ENCODE data around the gene PET117. TPM values are rescaled to one million over a fixed set of nuclear protein-coding genes. Genes with fewer than 3 reads are reported as not detected.

Gene PET117
- total RNA-seq, 1 experiment from 2014 or later = 25.0 TPM

GRCh38 chr20:18103497-18103896 is 34.2 kb upstream of the PET117 start:
- no peaks in the 10 kb centered on the region for H3K27me3 Mint-ChIP-seq (ENCODE audit: low read depth)
- Histone ChIP-seq H3T11ph (ENCODE audit: low read length) (no peak overlapping the region), H3K23me2 (ENCODE audit: insufficient read length, low read depth, low read length, poor library complexity, severe bottlenecking) (no peaks in the 10 kb centered on the region), H3K23ac (ENCODE audit: insufficient read length, low read depth, low read length) (no peak overlapping the region), H2BK20ac (ENCODE audit: low read depth, low read length, poor library complexity, severe bottlenecking) (no peak overlapping the region), H2BK15ac (ENCODE audit: low read depth, low read length) (no peak overlapping the region), H3K4me1 (ENCODE audit: insufficient read depth, low read length) (no peaks in the 10 kb centered on the region), H4K8ac (replicated peaks; ENCODE audit: insufficient read length, low read depth, low read length) (no peak overlapping the region), H4K5ac (ENCODE audit: insufficient read length, low read depth, low read length) (no peak overlapping the region), H3K27ac (ENCODE audit: insufficient read length, low read depth, low read length) (no peak overlapping the region), H2BK12ac (ENCODE audit: insufficient read length, low read depth, low read length) (no peak overlapping the region), H3K14ac (ENCODE audit: insufficient read depth, low read length) (no peak overlapping the region), H3K9me3 (ENCODE audit: control insufficient read depth, low read depth, low read length) (no peaks in the 10 kb centered on the region), H3K4ac (ENCODE audit: low read depth, low read length) (no peak overlapping the region), H3K18ac (ENCODE audit: insufficient read length, low read depth, low read length) (no peak overlapping the region), H2BK5ac (ENCODE audit: insufficient read length, low read length) (no peak overlapping the region), H4K91ac (ENCODE audit: insufficient read length, low read depth, low read length) (no peak overlapping the region), H3K9ac (ENCODE audit: extremely low read depth, insufficient read length, low read length) (no peak overlapping the region), H3K4me2 (ENCODE audit: insufficient read depth, insufficient read length, low read length) (no peak overlapping the region), H4K20me1 (ENCODE audit: control insufficient read depth, insufficient read depth, insufficient read length) (no peaks in the 10 kb centered on the region), H2AFZ (ENCODE audit: low read length) (no peak overlapping the region), H2AK5ac (ENCODE audit: insufficient read length, low read length) (no peak overlapping the region), H3K79me1 (ENCODE audit: insufficient read depth, low read depth, low read length, poor library complexity, severe bottlenecking) (no peaks in the 10 kb centered on the region), H2BK120ac (ENCODE audit: low read depth, low read length, poor library complexity, severe bottlenecking) (no peak overlapping the region), H3K56ac (ENCODE audit: insufficient read length, low read depth, low read length) (no peak overlapping the region), H3K27me3 (ENCODE audit: insufficient read depth, low read length) (no peaks in the 10 kb centered on the region), H3K79me2 (ENCODE audit: insufficient read depth, low read length) (no peaks in the 10 kb centered on the region)
- H3K9me3 Mint-ChIP-seq = no peaks in the 10 kb centered on the region; a peak in 1 of 5 replicates
- TF ChIP-seq CTCF (conservative IDR thresholded peaks at IDR 0.05) = no peak
- H3K27ac Mint-ChIP-seq = no peak overlapping the region
- WGBS (ENCODE audit: extremely low coverage, insufficient read length, low lambda C conversion rate) = no CpG with 5 or more reads among the region's 1 CpG
- peaks cover 10% of the 10 kb centered on the region in 2 experiments for H3K4me1 Mint-ChIP-seq
- H3K4me3 Mint-ChIP-seq = no peak overlapping the region
- no peak for DNase-seq
- H3K36me3 Mint-ChIP-seq (ENCODE audit: insufficient read depth in 1 of 3, low read depth in 3 of 3) = no peaks in the 10 kb centered on the region
